ENCODE measurements around the gene VCX. TPM values are rescaled to one million over a fixed set of nuclear protein-coding genes. Genes with fewer than 3 reads are reported as not detected.
"Not testable (repeated sequence)": the region's sequence is repeated elsewhere in the genome, so short reads cannot be mapped to it uniquely, and the experiment has no call there.

VCX gene
- not detected for total RNA-seq
- polyA plus RNA-seq = not detected
- not detected for total RNA-seq

GRCh38 chrX:7842871-7843270 is at the start of gene VCX:
VCX (plus strand) TSS chrX:7843171; CDS start chrX:7843204, 33 bp downstream.
- H3K27me3 Mint-ChIP-seq; H3K27ac Mint-ChIP-seq; H3K27ac ChIP-seq (ENCODE audit: low read depth, low read length); H3K4me3 Mint-ChIP-seq; H3K4me1 ChIP-seq (ENCODE audit: control insufficient read depth in 2 of 2, insufficient read depth in 2 of 2, low read length in 2 of 2); H3K36me3 Mint-ChIP-seq; intact Hi-C loops (cut with micrococcal nuclease); H3K27me3 ChIP-seq (ENCODE audit: control insufficient read depth in 2 of 2, insufficient read depth in 2 of 2, low read length in 2 of 2); H3K9me3 Mint-ChIP-seq; ATAC-seq; H3K36me3 ChIP-seq (ENCODE audit: control insufficient read depth in 2 of 3, insufficient read depth in 3 of 3, low read length in 3 of 3); H3K4me3 ChIP-seq (ENCODE audit: low read length); CTCF ChIA-PET; H3K9me3 ChIP-seq (ENCODE audit: control insufficient read depth in 2 of 3, low read length in 3 of 3); DNase-seq; H3K4me1 Mint-ChIP-seq; POLR2A ChIA-PET: not testable (repeated sequence)

DNA sequence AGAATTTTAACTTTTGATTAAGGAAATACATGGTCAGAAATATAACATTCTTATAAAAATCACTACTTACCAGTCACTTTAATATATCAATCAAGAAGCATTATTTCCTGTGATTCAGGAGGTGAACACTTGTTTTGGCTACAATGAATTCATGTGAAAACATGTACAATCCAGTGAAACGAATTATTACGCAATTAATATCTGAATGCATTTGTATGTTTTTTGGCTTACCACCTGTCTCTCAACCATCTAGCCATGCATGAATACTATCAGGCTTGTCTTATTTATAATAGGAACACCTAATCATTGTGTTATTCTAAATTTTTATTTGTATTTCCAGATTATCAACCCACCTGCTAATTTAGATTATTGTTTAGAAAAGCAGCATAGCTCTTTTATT is 44.6 kb upstream of the VCX start:
- Mint-ChIP-seq H3K9me3 (peaks cover 0 to 6% (median 2%) of the 10 kb centered on the region in 11 donors), H3K27me3 (peaks cover 0 to 5% (median 0%) of the 10 kb centered on the region in 5 donors), H3K4me3 (no peak overlapping the region)

DNA sequence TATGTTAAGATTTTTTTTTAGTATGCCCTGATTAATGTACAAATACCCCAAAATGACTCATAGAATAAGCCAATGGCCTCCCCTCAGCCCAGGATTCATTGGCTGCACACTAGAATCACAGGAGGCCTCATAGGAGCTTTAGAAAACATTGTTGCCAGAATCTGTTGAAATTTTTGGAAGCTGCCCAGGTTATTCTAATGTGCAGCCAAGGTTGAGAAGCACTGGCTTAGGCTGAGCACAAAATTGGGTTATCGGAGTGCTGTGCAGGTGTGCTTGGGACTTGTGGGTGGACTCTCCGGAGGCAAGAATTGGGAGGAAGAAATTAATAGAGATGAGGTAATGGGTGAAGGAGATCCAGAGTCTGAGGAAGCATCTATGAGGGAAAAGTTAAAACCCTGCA is 41.3 kb upstream of the VCX start:
- Mint-ChIP-seq H3K4me1 (no peaks in the 10 kb centered on the region), H3K36me3 (no peaks in the 10 kb centered on the region), H3K27ac (no peak overlapping the region), H3K27me3 (peaks cover 0 to 5% (median 0%) of the 10 kb centered on the region in 5 donors), H3K4me3 (no peak overlapping the region), H3K9me3 (peaks cover 0 to 6% (median 2%) of the 10 kb centered on the region in 11 donors)
- intact Hi-C loops (cut with micrococcal nuclease) = no loop called here
- H3K4me3 ChIP-seq (ENCODE audit: low read length) = no peak overlapping the region
- H3K9me3 ChIP-seq (ENCODE audit: control insufficient read depth in 2 of 3, low read length in 3 of 3) = no peaks in the 10 kb centered on the region
- H3K36me3 ChIP-seq (ENCODE audit: control insufficient read depth in 2 of 3, insufficient read depth in 3 of 3, low read length in 3 of 3) = no peaks in the 10 kb centered on the region
- no peaks in the 10 kb centered on the region for H3K27me3 ChIP-seq (ENCODE audit: control insufficient read depth in 2 of 2, insufficient read depth in 2 of 2, low read length in 2 of 2)
- no peak overlapping the region for H3K27ac ChIP-seq (ENCODE audit: low read depth, low read length)
- H3K4me1 ChIP-seq (ENCODE audit: control insufficient read depth in 2 of 2, insufficient read depth in 2 of 2, low read length in 2 of 2) = no peaks in the 10 kb centered on the region
- ATAC-seq = no peak
- CTCF ChIA-PET = no interaction called here
- POLR2A ChIA-PET = no interaction called here
- DNase-seq = no peak

More for the DNA sequence above, 44.6 kb upstream of the VCX start:
- ChIA-PET CTCF (no interaction called here), POLR2A (no interaction called here)
- no peaks in the 10 kb centered on the region for H3K27me3 ChIP-seq (ENCODE audit: control insufficient read depth in 2 of 2, insufficient read depth in 2 of 2, low read length in 2 of 2)
- Mint-ChIP-seq H3K4me1 (no peaks in the 10 kb centered on the region), H3K27ac (no peak overlapping the region), H3K36me3 (no peaks in the 10 kb centered on the region)
- intact Hi-C loops (cut with micrococcal nuclease) = no loop called here
- no peak for DNase-seq
- H3K36me3 ChIP-seq (ENCODE audit: control insufficient read depth in 2 of 3, insufficient read depth in 3 of 3, low read length in 3 of 3) = no peaks in the 10 kb centered on the region
- no peak for ATAC-seq
- H3K27ac ChIP-seq (ENCODE audit: low read depth, low read length) = no peak overlapping the region
- no peaks in the 10 kb centered on the region for H3K4me1 ChIP-seq (ENCODE audit: control insufficient read depth in 2 of 2, insufficient read depth in 2 of 2, low read length in 2 of 2)
- no peaks in the 10 kb centered on the region for H3K9me3 ChIP-seq (ENCODE audit: control insufficient read depth in 2 of 3, low read length in 3 of 3)
- H3K4me3 ChIP-seq (ENCODE audit: low read length) = no peak overlapping the region

GRCh38 chrX:7815166-7815805 is 27.7 kb upstream of the VCX start:
- ATAC-seq = no peak
- peaks cover 0 to 9% (median 5%) of the 10 kb centered on the region in 5 donors for H3K27me3 Mint-ChIP-seq
- no peak overlapping the region for H3K27ac Mint-ChIP-seq
- Histone ChIP-seq H3K4me1 (ENCODE audit: control insufficient read depth in 2 of 2, insufficient read depth in 2 of 2, low read length in 2 of 2) (no peaks in the 10 kb centered on the region), H3K4me3 (ENCODE audit: low read length) (no peak overlapping the region), H3K9me3 (ENCODE audit: control insufficient read depth in 2 of 3, low read length in 3 of 3) (no peaks in the 10 kb centered on the region), H3K36me3 (ENCODE audit: control insufficient read depth in 2 of 3, insufficient read depth in 3 of 3, low read length in 3 of 3) (no peaks in the 10 kb centered on the region), H3K27ac (ENCODE audit: low read depth, low read length) (no peak overlapping the region), H3K27me3 (ENCODE audit: control insufficient read depth in 2 of 2, insufficient read depth in 2 of 2, low read length in 2 of 2) (no peaks in the 10 kb centered on the region)
- no peak for DNase-seq
- no peaks in the 10 kb centered on the region for H3K36me3 Mint-ChIP-seq
- no peaks in the 10 kb centered on the region for H3K4me1 Mint-ChIP-seq
- ChIA-PET CTCF (no interaction called here), POLR2A (no interaction called here)
- peaks cover 2 to 15% (median 5%) of the 10 kb centered on the region in 11 donors for H3K9me3 Mint-ChIP-seq
- intact Hi-C loops (cut with micrococcal nuclease) = no loop called here
- H3K4me3 Mint-ChIP-seq = no peak overlapping the region

- H3K27me3 Mint-ChIP-seq = peaks cover 0 to 4% (median 0%) of the 10 kb centered on the region in 5 donors
- DNase-seq = no peak
These were observed 14.4 kb upstream of the VCX start for GRCh38 chrX:7828594-7828993.

GRCh38 chrX:7841084-7841805 is 1.7 kb upstream of the VCX start:
- no peak for ATAC-seq
- Histone ChIP-seq H3K4me1 (ENCODE audit: control insufficient read depth in 2 of 2, insufficient read depth in 2 of 2, low read length in 2 of 2) (no peaks in the 10 kb centered on the region), H3K9me3 (ENCODE audit: control insufficient read depth in 2 of 3, low read length in 3 of 3) (no peaks in the 10 kb centered on the region), H3K27ac (ENCODE audit: low read depth, low read length) (no peak overlapping the region), H3K36me3 (ENCODE audit: control insufficient read depth in 2 of 3, insufficient read depth in 3 of 3, low read length in 3 of 3) (no peaks in the 10 kb centered on the region), H3K27me3 (ENCODE audit: control insufficient read depth in 2 of 2, insufficient read depth in 2 of 2, low read length in 2 of 2) (no peaks in the 10 kb centered on the region), H3K4me3 (ENCODE audit: low read length) (no peak overlapping the region)
- Mint-ChIP-seq H3K27ac (no peak overlapping the region), H3K4me3 (no peak overlapping the region), H3K4me1 (no peaks in the 10 kb centered on the region), H3K9me3 (peaks cover 0 to 4% (median 2%) of the 10 kb centered on the region in 11 donors), H3K27me3 (peaks cover 0 to 6% (median 0%) of the 10 kb centered on the region in 5 donors), H3K36me3 (no peaks in the 10 kb centered on the region)
- POLR2A ChIA-PET = no interaction called here
- intact Hi-C loops (cut with micrococcal nuclease) = no loop called here
- no peak for DNase-seq
- CTCF ChIA-PET = no interaction called here

More at GRCh38 chrX:7828594-7828993, 14.4 kb upstream of the VCX start:
- Histone ChIP-seq H3K36me3 (ENCODE audit: control insufficient read depth in 2 of 3, insufficient read depth in 3 of 3, low read length in 3 of 3) (no peaks in the 10 kb centered on the region), H3K4me3 (ENCODE audit: low read length) (no peak overlapping the region), H3K4me1 (ENCODE audit: control insufficient read depth in 2 of 2, insufficient read depth in 2 of 2, low read length in 2 of 2) (no peaks in the 10 kb centered on the region), H3K27ac (ENCODE audit: low read depth, low read length) (no peak overlapping the region), H3K27me3 (ENCODE audit: control insufficient read depth in 2 of 2, insufficient read depth in 2 of 2, low read length in 2 of 2) (no peaks in the 10 kb centered on the region), H3K9me3 (ENCODE audit: control insufficient read depth in 2 of 3, low read length in 3 of 3) (no peaks in the 10 kb centered on the region)
- Mint-ChIP-seq H3K27ac (no peak overlapping the region), H3K36me3 (no peaks in the 10 kb centered on the region), H3K4me1 (no peaks in the 10 kb centered on the region), H3K9me3 (peaks cover 0 to 2% (median 0%) of the 10 kb centered on the region in 11 donors), H3K4me3 (no peak overlapping the region)
- intact Hi-C loops (cut with micrococcal nuclease) = no loop called here
- CTCF ChIA-PET = no interaction called here
- no peak for ATAC-seq
- POLR2A ChIA-PET = no interaction called here

DNA sequence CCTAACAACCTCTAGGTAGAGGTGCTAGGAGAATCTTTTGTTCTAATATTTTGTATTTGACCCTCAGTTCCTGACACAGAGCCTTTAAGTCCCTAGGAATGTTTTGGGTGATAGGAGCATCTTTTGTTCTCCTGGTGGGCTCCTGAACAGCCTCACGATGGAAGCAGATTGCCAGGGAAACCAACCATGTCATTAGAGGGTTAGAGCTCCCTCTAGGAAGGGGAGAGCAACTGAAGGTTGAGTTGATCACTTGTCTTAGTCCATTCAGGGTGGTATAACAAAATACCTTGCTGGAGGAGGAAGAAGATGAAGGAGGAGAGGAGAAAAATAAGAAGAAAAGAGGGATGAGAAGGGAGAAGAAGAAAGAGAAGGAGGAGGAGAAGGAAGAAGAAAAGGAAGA is 9.2 kb downstream of the VCX start:
- Histone ChIP-seq H3K27ac (ENCODE audit: low read depth, low read length) (no peak overlapping the region), H3K9me3 (ENCODE audit: control insufficient read depth in 2 of 3, low read length in 3 of 3) (no peaks in the 10 kb centered on the region), H3K27me3 (ENCODE audit: control insufficient read depth in 2 of 2, insufficient read depth in 2 of 2, low read length in 2 of 2) (no peaks in the 10 kb centered on the region), H3K4me3 (ENCODE audit: low read length) (no peak overlapping the region), H3K36me3 (ENCODE audit: control insufficient read depth in 2 of 3, insufficient read depth in 3 of 3, low read length in 3 of 3) (no peaks in the 10 kb centered on the region), H3K4me1 (ENCODE audit: control insufficient read depth in 2 of 2, insufficient read depth in 2 of 2, low read length in 2 of 2) (no peaks in the 10 kb centered on the region)
- ATAC-seq (no peak), DNase-seq (no peak)
- H3K36me3 Mint-ChIP-seq = no peaks in the 10 kb centered on the region
- peaks cover 0 to 4% (median 4%) of the 10 kb centered on the region in 5 donors for H3K27me3 Mint-ChIP-seq
- ChIA-PET POLR2A (no interaction called here), CTCF (no interaction called here)
- H3K27ac Mint-ChIP-seq = no peak overlapping the region
- no peaks in the 10 kb centered on the region for H3K4me1 Mint-ChIP-seq
- peaks cover 0 to 5% (median 0%) of the 10 kb centered on the region in 11 donors for H3K9me3 Mint-ChIP-seq
- intact Hi-C loops (cut with micrococcal nuclease) = no loop called here
- H3K4me3 Mint-ChIP-seq = no peak overlapping the region

All from naive thymus-derived CD4-positive, alpha-beta T cell (primary cell).